Right atrium auricular region (tissue), 2 donors: Measurements from ENCODE around the gene TMEM259. TPM values are rescaled to one million over a fixed set of nuclear protein-coding genes. Genes with fewer than 3 reads are reported as not detected.

Experiments
- DNase-seq: peaks from one replicate; pipeline ENCODE4 v3.0.0-alpha.2; 2019; ENCODE audit warnings: low spot score
- H3K27ac ChIP-seq, 2 donors: fragments of 200-600 bp; sonication (generic); 1 replicate in 1 of 2; 2 replicates in 1 of 2; pipeline ENCODE4 v1.5.1; 2016 to 2019
- H3K27me3 ChIP-seq, 2 donors: fragments of 200-600 bp; sonication (generic); one replicate each; pipeline versions ENCODE4 v1.5.1 to v1.6.0; 2017 to 2019
- H3K36me3 ChIP-seq: fragments of 200-600 bp; sonication (generic); one replicate; pipeline ENCODE4 v1.5.1; 2016
- H3K4me1 ChIP-seq, 2 donors: fragments of 200-600 bp; sonication (generic); one replicate each; pipeline versions ENCODE4 v1.5.1 to v1.6.0; 2017 to 2019
- H3K4me3 ChIP-seq, 2 donors: fragments of 200-600 bp; sonication (generic); 1 replicate in 1 of 2; 2 replicates in 1 of 2; pipeline ENCODE4 v1.5.1; 2017 to 2019; ENCODE audit warnings: mild to moderate bottlenecking in 1 of 2, moderate library complexity in 1 of 2
- H3K9me3 ChIP-seq, 2 donors: fragments of 200-600 bp; sonication (generic); one replicate each; pipeline ENCODE4 v1.5.1; 2019
- total RNA-seq, 2 donors: library from RNA; depleted of rRNA; stranded (reverse); fragments of >200 nt; gene quantifications; one replicate each; pipeline ENCODE4 v1.1.0, GENCODE V29; 2016
- TF ChIP-seq, protein P1 (sequence below), 2 donors: fragments of 200-600 bp; sonication (generic); IDR thresholded peaks; one replicate each; pipeline ENCODE4 v1.5.1; 2019; ENCODE audit warnings: antibody characterized with exemption in 2 of 2

Gene TMEM259
- total RNA-seq, 2 donors from 2014 or later = 129 to 170 TPM

DNA sequence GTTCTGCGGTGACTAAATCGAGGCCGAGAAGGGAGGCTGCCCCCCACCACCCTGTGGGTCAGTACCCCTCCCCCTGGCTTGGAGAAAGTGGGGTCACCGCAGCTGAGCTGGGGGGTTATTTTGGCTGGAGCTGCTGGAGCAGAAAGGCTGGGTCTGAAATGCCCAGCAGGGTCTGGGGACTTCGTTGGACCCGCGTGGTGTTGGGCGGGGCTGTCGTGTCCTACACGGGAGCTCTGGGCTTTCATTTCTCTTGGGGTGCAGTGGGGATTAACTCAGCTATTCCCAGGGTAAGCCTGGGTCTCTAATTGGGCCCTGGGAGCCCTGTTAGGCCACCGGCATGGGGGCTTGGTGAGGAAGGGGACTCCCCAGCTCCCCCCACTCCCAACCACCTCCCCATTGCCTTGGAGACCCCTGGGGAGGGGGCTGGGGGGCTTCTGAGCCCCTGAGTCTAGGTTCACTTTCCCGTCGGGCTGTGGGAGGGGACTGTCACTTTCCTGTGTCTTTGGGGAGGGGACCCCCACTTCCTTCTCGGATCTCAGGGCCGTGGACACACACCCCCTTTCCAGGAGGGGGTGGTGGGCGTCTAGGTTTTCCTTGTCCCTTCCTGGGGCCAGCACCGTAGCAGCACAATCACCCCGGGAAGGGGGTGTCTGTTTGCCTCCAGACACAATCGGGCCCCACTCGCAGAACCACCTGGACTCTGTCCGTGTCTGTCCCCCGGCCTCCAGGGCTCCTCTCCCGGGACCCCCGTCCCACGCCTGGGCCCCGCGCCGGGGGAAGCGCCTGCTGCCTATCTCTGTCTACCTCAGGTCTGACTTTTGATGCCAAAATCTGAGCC is 47.0 kb downstream of the TMEM259 start:
- Histone ChIP-seq H3K36me3 (peaks cover 16% of the 10 kb centered on the region), H3K27ac (no peak overlapping the region), H3K9me3 (peaks cover 0 to 7% of the 10 kb centered on the region in 2 donors), H3K27me3 (no peaks in the 10 kb centered on the region), H3K4me1 (no peaks in the 10 kb centered on the region), H3K4me3 (no peak overlapping the region)
- TF ChIP-seq, protein P1, sequence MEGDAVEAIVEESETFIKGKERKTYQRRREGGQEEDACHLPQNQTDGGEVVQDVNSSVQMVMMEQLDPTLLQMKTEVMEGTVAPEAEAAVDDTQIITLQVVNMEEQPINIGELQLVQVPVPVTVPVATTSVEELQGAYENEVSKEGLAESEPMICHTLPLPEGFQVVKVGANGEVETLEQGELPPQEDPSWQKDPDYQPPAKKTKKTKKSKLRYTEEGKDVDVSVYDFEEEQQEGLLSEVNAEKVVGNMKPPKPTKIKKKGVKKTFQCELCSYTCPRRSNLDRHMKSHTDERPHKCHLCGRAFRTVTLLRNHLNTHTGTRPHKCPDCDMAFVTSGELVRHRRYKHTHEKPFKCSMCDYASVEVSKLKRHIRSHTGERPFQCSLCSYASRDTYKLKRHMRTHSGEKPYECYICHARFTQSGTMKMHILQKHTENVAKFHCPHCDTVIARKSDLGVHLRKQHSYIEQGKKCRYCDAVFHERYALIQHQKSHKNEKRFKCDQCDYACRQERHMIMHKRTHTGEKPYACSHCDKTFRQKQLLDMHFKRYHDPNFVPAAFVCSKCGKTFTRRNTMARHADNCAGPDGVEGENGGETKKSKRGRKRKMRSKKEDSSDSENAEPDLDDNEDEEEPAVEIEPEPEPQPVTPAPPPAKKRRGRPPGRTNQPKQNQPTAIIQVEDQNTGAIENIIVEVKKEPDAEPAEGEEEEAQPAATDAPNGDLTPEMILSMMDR (IDR thresholded peaks at IDR 0.05) = no peak
- DNase-seq = no peak

DNA sequence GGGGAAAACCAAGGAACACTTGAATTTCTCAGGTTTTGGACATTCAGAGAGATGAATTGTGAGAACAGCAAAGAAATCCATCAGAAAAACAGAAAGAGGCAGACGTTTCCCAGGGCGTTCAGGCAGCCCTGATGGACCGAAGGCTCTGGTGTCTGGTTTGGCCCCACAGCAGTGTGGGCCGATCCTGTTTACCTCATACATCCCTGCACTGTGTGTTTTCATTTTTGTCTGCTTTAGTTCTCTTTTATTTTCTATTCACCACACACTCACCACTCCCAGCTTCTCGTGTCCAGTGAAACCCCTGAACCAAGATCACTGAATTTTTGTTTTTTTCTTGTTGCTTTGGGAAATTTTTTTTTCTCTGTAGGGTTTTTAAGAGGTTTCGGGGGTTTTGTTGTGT is 48.6 kb downstream of the TMEM259 start:
- H3K36me3 ChIP-seq = peaks cover 28% of the 10 kb centered on the region

DNA sequence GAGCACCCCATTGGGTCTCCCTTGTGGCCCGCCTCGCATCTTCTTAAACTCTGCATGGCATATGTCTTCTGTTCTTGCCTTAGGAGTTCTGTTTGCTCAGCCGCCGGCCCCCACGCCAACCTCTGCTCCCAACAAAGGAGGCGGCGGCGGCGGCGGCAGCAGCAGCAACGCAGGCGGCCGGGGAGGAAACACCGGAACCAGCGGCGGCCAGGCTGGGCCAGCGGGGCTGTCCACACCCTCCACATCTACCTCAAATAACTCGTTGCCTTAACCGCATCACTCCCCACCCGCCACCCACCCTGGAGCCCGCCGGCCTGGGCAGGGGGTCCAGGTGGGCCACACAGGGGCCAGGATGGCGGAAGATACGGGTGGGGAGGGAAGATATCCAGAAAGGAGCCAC is 49.1 kb downstream of the TMEM259 start:
- H3K4me1 ChIP-seq = no peaks in the 10 kb centered on the region

More for the DNA sequence above, 48.6 kb downstream of the TMEM259 start:
- peaks cover 0 to 7% of the 10 kb centered on the region in 2 donors for H3K9me3 ChIP-seq
- H3K27me3 ChIP-seq = no peaks in the 10 kb centered on the region
- H3K4me1 ChIP-seq = no peaks in the 10 kb centered on the region
- no peak overlapping the region for H3K4me3 ChIP-seq
- TF ChIP-seq, protein P1 (IDR thresholded peaks at IDR 0.05) = no peak
- no peak overlapping the region for H3K27ac ChIP-seq
- DNase-seq = no peak

DNA sequence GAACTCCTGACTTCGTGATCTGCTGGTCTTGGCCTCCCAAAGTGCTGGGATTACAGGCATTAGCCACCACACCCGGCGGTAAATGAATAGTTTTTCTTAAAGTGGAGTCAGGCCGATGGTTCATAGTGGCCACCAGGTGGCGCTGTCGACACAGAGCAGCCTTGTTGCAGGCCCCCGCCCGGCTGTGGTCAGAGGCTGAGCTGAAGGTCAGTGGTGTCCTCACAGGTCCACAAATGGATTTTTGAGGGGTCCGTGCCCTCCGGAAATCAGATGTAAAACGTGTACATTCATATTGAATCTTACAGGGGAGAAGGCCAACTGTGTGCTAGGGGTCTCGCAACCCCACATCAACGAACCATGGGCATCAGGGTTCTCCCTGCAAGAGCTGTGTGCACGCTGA is 50.2 kb downstream of the TMEM259 start:
- peaks cover 36% of the 10 kb centered on the region for H3K36me3 ChIP-seq
- no peaks in the 10 kb centered on the region for H3K4me1 ChIP-seq
- no peak overlapping the region for H3K27ac ChIP-seq
- H3K4me3 ChIP-seq = no peak overlapping the region
- H3K9me3 ChIP-seq = peaks cover 0 to 7% of the 10 kb centered on the region in 2 donors
- TF ChIP-seq, protein P1 (IDR thresholded peaks at IDR 0.05) = peak; percentile 12 to 53
- no peak for DNase-seq
- H3K27me3 ChIP-seq = no peaks in the 10 kb centered on the region

More for the DNA sequence above, 49.1 kb downstream of the TMEM259 start:
- Histone ChIP-seq H3K36me3 (peaks cover 33% of the 10 kb centered on the region), H3K4me3 (no peak overlapping the region), H3K27me3 (no peaks in the 10 kb centered on the region), H3K27ac (no peak overlapping the region), H3K9me3 (peaks cover 0 to 7% of the 10 kb centered on the region in 2 donors)
- TF ChIP-seq, protein P1 (IDR thresholded peaks at IDR 0.05) = no peak
- DNase-seq = no peak

DNA sequence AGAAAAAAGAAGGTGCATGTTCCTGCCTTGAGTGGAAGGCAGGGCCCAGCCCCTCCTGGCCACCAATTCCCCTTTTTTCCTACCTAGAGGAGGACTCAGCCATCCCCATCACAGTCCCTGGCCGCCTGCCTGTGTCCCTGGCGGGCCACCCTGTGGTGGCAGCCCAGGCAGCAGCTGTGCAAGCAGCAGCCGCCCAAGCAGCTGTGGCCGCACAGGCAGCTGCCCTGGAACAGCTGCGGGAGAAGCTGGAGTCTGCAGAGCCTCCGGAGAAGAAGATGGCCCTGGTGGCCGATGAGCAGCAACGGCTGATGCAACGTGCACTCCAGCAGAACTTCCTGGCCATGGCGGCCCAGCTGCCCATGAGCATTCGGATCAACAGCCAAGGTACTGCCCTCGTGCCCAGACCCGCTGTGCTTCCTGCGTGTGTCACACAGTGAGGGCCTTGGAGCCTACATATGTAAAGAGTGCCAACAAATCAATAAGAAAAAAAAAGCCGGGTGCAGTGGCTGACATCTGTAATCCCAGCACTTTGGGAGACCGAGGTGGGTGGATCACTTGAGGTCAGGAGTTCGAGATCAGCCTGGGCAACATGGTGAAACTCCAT is 54.3 kb downstream of the TMEM259 start:
- H3K4me3 ChIP-seq = no peak overlapping the region
- no peaks in the 10 kb centered on the region for H3K4me1 ChIP-seq
- DNase-seq = no peak
- TF ChIP-seq, protein P1 (IDR thresholded peaks at IDR 0.05) = no peak
- no peak overlapping the region for H3K27ac ChIP-seq
- peaks cover 0 to 7% of the 10 kb centered on the region in 2 donors for H3K9me3 ChIP-seq
- H3K27me3 ChIP-seq = no peaks in the 10 kb centered on the region
- H3K36me3 ChIP-seq = peaks cover 33% of the 10 kb centered on the region
